Measurements from ENCODE around the gene RPP14.
"Not testable (repeated sequence)": the region's sequence is repeated elsewhere in the genome, so short reads cannot be mapped to it uniquely, and the experiment has no call there.

Gene RPP14

DNA sequence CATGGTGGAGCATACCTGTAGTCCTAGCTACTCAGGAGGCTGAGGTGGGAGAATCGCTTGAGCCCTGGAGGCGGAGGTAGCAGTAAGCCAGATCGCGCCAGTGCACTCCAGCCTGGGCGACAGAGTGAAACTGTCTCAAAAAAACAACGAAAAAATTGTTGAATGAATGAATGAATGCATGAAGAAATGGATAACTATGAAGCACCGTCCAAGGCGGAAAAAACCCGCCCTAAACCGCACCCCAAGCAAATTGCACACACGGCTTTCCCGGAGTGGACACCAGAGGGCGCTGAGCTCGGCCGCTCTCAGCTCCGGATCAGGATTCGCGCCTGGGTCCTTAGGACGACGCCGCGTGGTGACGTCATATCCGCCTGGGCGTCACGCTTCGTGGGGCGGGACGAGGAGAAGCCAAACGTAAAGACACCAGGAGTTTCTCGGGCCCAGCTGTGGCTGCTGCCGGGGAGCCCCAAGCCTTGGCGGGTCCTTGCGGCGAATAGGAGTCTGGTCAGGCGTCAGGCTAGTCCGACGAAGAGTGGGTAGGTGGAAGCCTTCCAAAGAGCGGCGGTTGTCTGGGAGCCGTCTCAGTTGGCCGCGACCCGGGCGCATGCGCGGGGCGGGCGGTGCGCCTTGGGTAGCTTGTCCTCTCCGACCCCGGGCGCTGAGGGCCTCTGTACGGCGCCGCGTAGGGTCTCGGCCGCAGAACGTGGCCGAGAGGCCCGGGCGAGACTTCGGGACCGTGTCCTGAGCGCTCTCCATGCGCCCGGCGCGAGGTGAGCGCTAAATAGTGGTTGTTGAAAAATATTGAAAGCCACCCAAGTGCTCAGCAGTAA, at the start of gene RPP14, which contains the start of gene HTD2:
TSS of gene RPP14 (plus strand) at position 364 of the 830 bp plus-strand sequence. CDS start 4,085 bp downstream, outside the sequence.
TSS of gene HTD2 (plus strand) at position 639 of the 830 bp plus-strand sequence. CDS start 11,094 bp downstream, outside the sequence.
- peak; percentile 100 for DNase-seq

DNA sequence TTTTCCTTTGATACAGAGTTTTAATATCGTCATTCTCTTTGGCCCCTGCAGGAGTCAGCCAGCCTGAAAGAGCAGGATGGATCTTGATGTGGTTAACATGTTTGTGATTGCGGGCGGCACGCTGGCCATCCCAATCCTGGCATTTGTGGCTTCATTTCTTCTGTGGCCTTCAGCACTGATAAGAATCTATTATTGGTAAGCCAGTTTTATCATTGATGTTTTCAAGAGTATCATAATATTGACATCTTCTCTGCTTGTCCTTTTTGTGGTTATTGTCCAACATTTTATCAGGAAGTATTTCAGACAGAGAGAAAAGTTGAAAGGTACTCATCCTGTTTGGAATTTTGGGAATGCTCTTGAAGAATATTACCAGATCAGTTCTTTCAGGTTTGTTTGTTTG, 49.5 kb upstream of the RPP14 start:
- DNase-seq, result no peak

DNA sequence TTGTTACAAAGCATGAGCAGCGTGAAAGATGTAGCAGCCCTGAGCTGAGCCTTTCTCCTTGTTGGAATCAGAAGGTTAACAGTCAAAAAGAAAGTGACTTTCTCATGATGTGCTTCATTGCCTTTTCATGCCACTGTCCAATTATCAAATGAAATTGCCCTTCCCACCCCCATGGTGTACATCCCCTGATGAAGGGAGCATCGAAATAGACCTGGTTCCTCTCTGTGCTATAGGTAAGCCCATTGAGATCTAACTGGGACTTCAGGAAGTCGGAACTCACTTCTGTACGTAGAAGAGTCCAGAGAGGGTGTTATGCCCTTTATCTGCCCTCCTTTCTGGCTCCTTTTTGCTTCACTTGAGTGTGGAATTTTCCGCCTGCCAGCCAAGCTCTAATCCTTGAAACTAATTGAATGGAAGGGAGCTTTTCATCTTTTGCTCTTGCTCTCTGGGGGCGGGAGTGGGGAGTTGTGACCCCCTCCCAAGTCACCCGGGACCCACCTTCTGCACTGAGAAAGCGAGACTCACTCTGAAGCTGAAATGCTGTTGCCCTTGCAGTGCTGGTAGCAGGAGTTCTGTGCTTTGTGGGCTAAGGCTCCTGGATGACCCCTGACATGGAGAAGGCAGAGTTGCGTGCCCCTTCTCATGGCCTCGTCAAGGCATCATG, 47.5 kb upstream of the RPP14 start:
- peak; percentile 66 for DNase-seq

DNA sequence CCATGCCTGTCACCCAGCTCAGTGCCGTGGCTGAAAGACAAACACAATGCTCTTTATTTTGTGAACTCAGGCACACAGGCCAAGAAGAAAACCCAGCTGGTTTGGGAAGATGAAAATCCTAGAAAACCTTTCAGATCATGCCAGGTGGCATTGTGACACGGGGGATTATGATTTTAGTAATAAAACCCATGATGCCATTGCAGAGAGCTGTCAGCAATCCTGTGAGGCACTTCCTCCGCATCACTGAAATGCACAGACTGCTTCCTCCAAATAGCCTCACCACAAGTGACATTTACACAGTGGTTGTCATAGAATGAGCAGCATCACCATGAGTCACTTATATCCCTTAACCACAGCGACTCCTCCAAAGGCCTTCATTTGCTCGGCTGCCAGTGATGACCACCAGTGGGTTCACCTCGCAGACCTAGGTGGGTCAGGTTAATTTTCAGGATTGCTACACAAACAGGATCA, 45.7 kb upstream of the RPP14 start:
- peak; percentile 38 for DNase-seq

DNA sequence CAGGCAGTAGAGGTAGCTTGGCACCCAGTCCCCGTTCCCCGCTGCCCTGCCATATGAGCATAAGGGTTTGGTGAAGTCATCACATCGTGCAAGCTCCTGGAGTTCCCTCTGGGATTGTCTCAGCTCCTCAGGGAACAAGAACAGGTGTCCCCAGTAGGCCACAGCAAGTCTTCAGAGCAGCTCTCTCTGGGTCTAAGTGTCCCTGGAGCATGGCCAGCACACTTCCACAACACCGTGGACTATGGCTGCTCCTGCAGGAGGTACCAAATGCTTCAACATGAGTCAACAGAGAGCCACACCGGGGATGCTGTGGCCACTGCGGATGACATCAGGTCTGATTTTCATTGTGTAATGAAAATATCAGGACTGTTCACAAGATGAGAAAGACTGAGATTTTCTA, 45.3 kb upstream of the RPP14 start:
- DNase-seq, result no peak

DNA sequence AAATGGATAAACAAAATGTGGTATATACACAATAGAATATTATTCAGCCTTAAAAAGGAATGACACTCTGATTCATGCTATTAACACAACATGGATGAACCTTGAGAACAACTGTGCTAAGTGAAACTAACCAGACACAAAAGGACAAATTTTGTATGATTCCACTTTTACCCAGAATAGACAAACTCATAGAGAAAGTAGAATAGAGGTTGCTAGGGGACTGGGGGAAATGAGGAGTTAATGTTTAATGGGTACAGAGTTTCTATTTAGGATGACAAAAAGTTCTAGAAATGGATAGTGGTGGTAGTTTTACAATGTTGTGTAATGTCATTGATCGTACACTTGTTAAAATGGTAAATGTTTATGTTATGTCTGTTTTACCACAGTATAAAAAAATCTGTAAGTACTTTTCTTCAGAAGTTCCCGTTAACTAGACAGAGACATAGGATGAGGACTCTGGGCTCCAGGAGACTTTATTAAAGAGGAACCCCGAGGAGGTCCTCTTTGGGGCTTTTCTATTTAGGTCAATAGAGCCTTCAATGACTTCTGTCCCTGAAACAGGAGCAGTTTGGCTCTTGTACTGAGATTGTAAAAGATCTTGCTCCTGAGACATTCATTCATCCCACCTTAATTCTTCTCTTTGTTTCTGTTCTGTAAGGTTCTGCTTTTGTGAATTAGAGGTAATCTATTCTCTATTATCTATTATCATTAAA, 43.9 kb upstream of the RPP14 start:
- no peak for DNase-seq

DNA sequence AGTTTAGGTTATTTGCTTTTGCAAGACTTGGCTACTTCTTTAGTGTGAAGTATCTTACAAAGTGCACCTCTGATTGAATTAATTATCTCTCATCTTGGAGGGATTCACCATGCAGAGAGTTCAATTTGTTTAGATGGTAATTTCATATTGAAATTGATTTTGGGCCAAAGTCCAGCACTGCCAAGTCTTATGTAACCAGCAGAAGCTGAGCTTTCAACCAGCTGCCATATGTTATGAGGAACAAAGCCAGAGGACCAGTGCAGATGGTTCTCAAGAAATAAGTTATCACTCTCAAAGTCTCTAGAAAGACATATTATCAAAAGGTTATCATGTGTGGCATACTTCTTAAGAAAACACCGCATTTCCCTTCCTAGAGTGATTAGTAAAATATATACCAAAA, 39.5 kb upstream of the RPP14 start:
- DNase-seq, result no peak

DNA sequence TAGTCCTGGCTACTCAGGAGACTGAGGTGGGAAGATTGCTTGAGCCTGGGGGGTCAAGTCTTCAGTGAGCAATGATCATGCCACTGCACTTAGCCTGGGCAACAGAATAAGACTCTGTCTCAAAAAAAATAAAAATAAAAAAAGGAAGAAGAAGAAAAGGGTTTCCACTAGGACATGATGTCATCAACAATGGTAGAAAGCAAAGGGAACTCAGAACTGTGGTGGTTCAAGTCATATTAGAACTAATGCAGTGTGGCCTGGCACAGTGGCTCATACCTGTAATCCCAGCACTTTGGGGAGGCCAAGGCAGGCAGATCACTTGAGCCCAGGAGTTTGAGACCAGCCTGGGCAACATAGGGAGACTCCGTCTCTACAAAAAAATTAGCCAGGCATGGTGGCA, 38.5 kb upstream of the RPP14 start:
- DNase-seq, result not testable (repeated sequence)

DNA sequence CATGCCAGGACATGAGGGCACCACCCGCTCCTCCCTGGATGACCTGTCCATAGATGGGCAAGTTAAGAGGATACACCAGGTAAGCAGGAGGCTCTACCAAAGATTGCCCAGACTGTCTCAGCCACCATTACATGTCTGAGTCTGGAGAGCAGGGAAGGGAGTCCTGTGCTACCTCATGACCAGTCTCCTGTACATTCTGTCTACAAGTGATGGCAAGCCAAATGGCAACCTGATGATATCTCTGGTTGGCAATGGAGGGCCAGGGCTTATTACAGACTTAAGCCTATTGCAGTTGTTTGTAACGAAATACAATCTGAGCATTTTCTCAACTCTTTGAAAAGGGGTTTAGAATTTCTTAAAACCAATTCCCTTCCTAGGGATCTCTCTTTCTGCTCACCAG, 36.7 kb upstream of the RPP14 start:
- DNase-seq, result no peak

DNA sequence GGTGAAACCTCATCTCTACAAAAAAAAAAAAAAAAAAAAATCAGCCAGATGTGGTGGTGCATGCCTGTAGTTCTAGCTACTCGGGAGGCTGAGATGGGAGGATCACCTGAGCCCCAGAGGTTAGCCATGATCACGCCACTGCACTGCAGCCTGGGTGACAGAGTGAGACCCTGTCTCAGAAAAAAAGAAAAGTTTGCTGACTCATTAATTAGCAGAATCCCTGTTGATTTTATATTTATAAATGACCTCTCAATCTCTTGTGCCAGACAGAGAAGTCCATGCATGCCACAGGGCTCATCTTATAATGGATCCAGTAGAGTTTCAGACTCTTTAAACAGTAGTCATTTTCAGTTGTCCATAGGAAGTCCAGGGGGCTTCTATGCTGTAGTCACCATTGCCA, 35.6 kb upstream of the RPP14 start:
- DNase-seq, result no peak

DNA sequence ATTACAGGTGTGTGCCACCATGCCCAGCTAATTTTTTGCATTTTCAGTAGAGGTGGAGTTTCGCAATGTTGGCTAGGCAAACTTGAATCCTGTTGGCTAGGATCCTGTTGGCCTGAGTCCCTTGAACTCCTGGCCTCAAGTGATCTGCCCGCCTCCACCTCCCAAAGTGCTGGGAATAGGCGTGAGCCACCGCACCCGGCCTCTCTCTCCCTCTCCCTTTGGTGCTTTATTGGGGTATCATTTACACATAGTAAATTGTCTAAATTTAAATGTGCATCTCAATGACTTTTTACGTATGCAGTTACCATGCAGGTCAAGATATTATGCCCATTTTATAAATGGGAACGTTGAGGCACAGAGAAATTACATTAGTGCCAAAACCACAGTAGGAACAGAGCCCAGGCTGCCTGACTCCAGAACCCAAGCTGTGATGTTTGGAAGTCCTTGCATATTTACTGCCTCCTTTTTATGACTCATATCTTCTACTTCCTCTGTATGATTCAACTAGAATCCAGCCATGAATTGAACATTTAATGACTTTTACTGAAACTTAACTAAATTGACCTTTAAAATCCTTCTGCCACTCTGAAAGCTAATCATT, 34.0 kb upstream of the RPP14 start:
- no peak for DNase-seq

DNA sequence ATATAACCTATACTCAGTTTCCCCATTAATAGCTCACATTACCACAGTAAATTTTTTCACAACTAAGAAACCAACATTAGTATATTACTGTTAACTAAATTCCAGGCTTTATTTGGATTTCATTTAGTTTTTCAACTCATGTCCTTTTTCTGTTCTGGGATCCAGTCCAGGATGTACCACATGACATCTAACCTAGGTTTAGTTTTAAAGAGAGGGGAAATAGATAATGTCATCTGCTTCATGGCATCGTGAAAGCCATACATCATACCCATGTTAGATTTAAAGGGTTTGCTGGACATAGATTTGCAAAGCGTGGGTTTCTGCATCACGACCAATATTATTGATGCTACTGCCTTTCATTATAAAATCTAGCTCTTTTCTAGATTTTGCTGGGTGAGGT, 33.2 kb upstream of the RPP14 start:
- DNase-seq, result no peak

DNA sequence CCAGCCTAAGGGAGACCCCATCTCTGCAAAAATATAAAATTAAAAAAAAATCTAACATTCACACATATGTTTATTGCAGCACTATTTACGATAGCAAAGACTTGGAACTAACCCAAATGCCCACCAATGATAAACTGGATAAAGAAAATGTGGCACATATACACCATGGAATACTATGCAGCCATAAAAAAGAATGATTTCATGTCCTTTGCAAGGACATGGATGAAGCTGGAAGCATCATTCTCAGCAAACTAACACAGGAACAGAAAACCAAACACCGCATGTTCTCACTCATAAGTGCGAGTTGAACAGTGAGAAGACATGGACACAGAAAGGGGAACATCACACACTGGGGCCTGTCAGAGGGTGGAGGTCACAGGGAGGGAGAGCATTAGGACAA, 32.7 kb upstream of the RPP14 start:
- not testable (repeated sequence) for DNase-seq

DNA sequence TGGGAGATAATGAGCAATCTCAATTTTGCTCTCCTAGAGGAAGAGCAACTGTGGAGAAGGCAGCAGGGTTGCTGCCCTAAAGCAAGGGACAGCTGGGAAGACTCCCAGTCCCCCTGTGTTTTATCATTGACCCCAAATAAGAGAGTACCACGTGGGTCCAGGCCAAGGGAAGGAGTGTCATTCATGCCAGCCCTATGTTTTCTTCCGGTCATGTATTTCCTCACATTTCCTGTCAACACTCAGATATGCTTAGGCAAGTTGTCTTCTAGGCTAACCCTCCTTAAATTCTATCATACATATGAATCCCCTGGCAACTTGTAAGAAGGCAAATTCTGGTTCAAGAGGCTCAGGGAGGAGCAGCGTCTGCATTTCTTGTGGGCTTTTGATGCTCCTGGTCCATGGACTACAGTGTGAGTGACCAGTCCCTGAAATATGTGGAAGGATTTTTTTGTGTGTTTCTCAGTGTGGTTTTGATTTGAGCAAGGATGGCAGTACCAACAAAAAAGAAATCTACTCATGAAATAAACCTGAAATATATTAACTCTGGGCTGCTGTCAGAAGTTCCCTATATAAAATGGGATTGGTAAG, 31.9 kb upstream of the RPP14 start:
- DNase-seq, result no peak

DNA sequence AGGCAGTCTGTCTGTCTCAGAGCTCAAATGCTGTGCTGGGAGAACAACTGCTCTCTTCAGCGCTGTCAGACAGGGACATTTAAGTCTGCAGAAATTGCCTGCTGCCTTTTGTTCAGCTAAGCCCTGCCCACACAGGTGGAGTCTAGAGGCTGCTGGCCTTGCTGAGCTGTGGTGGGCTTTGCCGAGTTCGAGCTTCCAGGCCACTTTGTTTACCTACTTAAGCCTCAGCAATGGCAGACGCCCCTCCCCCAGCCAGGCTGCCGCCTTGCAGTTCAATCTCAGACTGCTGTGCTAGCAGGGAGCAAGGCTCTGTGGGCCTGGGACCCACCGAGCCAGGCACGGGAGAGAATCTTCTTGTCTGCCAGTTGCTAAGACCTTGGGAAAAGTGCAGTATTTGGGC, 25.0 kb upstream of the RPP14 start:
- DNase-seq, result no peak

DNA sequence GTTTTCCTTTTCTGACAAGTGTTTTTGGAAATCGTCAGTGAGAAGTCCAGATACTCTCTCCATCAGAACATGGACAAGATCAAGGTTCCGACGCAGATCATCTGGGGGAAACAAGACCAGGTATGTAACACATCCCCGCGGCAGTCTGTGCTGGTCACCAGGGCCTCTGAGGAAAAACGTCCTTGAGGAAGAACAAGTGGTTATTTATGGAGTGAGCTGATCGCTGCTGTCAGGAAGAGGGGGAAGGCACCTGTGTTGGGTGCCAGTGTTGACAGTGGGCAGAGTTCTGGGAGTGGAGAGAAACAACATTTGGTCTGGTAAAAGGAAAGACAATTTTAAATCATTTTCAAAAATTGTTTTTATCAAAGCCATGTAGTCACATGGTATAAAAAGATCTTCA, 20.7 kb upstream of the RPP14 start:
- DNase-seq, result no peak

DNA sequence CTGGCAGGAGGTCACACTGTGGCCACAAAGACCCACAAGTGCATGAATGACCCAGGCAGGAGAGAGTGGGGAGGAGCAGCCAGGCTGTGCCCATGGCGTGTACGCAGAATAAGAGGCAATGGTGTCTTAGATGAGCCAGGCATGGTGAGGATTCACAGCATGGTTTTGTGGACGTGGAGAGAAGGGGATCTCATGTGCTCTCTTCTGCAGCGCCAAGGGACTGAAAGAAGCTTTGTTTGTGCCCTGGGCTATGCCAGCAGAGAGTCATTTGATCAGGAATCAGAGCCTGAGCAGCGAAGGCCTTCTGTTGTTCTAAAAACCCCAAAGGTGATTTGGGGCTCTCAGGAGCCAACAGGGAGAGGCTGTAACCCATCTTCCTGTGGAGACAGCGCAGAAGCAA, 18.7 kb upstream of the RPP14 start:
- DNase-seq, result no peak

DNA sequence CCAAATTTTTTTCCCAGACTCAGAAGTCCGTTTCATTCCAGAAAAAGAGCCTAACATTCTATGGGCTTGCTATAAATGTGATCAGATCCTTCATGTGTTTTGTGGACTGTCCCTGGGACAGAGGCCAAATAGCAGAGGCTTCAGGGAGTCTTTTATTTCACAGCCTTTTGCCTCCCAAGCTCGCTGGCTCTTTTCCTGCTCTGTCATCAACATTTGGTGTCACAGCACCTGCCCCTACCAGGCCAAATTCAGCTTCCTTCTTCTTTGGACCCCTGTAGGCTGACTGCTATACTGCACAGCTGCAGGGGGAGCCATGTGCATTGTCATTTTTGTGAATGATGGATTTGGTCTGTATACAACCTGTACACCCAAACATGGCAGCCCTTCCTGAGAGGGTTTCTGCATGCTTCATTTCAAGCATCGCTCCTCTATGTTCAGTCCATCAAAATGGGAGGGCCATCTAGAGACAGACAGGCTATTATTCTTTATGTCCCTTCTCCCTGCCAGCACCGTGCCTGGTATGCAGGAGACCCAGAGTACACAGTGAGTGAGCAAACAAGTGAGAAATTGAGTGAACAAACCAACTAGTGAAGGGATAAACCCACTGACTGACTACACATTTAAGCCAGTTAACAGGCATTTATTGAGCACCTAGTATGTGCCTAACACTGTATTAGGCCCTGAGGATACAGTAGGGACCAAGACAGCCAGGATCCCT, 17.9 kb upstream of the RPP14 start:
- DNase-seq, result no peak

DNA sequence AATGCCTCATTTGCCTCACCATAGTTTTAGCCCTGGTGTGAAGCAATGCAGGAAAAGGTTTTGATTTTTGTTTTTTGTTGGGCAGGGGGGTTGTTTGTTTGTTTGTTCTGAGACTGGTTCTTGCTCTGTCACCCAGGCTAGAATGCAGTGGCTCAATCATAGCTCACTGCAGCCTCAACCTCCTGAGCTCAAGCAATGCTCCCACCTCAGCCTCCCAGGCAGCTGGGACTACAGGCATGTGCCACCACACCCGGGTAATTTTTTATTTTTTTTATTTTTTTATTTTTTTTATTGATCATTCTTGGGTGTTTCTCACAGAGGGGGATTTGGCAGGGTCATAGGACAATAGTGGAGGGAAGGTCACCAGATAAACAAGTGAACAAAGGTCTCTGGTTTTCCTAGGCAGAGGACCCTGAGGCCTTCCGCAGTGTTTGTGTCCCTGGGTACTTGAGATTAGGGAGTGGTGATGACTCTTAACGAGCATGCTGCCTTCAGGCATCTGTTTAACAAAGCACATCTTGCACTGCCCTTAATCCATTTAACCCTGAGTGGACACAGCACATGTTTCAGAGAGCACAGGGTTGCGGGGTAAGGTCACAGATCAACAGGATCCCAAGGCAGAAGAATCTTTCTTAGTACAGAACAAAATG, 17.0 kb upstream of the RPP14 start:
- not testable (repeated sequence) for DNase-seq

DNA sequence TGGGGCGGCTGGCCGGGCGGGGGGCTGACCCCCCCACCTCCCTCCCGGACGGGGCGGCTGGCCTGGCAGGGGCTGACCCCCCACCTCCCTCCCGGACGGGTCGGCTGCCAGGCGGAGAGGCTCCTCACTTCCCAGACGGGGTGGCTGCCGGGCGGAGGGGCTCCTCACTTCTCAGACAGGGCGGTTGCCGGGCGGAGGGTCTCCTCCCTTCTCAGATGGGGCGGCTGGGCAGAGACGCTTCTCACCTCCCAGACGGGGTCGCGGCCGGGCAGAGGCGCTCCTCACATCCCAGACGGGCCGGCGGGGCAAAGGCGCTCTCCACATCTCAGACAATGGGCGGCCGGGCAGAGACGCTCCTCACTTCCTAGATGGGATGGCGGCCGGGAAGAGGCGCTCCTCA, 15.6 kb upstream of the RPP14 start:
- not testable (repeated sequence) for DNase-seq

DNA sequence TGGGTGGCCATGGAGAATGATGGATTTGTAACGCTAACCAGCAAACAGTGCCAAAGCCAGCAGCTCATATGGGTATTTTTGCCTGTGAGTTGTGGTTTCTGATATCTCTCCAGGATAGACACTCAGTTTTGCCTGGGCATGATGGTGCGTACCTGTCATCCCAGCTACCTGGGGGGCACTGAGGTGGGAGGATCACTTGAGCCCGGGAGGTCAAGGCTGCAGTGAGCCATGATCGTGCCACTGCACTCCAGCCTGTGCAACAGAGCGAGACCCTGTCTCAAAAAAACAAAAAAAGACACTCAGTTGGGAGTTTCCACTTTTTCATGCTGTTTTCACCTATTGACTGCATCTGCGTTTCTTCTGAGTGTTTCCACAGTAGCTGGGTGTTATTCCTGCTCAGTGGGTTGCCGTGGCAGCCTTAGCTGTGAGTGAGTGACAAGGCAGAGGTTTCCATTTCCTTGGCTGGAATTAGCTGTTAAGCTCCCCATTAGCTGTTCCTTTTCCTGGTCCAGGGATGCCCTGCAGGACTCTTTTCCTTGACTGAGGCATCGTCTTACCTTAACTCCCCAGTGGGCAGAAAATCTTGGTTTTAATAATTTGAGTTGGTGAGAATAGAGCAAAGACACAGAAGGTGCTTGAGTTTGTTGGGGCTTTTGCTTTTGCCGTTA, 14.2 kb upstream of the RPP14 start:
- DNase-seq, result no peak

Data from eye (tissue), 1 donor.